Fibroblast of skin of back (primary cell): ENCODE results near the gene DNAH10.

Source experiments
- DNase-seq: peaks from one replicate; pipeline ENCODE4 v3.0.0-alpha.2; 2013

Gene DNAH10

DNA sequence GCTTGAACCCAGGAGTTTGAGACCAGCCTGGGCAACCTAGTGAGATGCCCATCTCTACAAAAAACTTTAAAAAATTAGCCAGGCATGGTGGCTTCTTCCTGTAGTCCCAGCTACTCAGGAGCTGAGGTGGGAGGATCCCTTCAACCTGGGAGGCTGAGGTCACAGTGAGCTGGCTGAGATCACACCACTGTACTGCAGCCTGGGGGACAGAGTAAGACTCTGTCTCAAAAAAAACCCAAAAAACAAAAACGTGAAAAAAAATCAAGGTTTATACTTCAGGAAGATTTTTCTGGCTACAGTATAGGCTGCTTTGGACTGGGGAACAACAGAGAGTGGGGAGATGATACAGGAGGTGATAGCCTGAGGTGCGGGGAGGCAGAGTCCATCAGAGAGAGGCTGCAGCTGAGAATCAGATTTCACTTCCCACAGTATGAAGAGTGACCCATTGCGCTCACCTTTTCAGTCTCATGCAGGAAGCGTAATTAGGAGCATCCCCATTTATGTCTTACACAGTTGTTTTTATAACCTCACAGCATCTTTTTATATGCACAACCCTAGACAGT is 28.9 kb downstream of the DNAH10 start:
- no peak for DNase-seq

DNA sequence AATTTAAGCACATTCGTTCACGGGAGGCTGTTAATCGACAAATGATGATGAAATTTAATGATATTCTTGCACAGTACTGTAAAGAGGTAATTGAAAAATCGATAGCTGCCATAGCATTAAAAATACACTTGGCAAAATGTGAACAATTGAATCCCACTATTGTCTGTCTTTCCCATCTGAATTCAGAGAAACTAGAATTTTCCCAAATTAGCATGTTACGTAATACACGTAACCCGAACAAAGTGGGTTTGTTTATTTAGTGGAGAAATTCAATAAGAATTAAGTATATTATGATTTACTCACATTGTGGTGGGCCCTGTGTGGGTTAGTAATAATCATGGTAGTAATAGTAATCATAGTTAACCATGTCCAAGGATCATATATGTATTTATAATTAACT is 31.9 kb downstream of the DNAH10 start:
- DNase-seq = no peak

DNA sequence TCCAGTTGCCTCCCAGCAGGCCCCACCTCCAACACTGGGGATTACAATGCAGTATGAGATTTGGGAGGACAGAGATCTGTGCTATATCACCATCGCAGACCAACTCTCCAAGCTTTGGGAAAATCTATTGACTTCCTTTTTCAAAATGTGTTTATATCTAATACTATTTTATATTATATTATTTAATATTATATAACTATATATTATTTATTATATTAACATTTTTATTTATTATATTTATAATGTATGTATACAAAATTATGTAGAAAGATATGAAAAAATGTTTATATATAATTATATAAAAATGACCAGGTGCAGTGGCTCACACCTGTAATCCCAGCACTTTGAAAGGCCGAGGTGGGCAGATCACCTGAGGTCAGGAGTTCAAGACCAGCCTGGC is 36.4 kb downstream of the DNAH10 start:
- no peak for DNase-seq

DNA sequence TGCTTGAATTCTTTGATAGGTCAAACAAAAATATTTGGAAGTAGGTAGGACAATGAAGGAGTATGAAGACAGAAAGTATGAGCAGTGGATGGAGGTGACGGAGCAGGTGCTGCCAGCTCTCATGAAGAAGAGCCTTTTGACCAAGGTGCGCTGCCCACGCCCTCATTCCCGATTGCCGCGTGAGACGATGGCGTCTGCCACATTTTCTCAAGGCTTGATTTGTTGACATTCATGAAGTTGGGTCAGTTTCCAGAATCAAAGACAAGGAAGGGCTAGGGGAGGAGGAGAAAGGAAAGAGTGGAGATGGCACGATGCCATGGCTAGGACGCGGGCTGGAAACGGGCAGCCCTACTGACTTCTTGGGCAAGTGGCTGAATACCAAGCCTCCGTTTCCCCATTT is 37.1 kb downstream of the DNAH10 start:
- no peak for DNase-seq

DNA sequence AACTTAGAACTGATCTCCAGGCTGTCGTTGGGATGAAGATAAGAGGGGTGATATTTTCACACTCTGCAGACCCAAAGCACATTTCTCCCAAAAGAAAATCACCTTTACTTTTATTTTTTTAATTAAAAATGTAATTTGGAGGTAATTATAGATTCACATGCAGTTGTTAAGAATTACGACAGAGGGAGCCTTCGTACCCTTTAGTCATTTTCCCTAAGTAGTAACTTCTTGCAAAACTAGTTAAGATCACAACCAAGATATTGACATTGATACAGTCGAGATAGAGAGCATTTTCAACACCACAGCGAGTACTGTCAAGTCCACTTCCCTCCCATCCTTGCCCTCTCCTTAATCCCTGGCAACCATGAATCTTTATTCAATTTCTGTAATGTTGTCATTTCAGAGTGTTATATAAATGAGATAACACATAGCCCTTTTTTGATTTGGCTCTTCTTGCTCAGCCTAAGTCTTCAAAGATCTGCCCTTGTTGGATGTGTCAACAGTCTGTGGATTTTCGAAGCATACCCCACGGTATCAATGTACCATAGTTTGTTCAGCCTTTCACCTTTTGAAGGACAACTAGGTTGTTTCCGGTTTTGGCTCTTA is 39.6 kb downstream of the DNAH10 start:
- peak; percentile 15 for DNase-seq

DNA sequence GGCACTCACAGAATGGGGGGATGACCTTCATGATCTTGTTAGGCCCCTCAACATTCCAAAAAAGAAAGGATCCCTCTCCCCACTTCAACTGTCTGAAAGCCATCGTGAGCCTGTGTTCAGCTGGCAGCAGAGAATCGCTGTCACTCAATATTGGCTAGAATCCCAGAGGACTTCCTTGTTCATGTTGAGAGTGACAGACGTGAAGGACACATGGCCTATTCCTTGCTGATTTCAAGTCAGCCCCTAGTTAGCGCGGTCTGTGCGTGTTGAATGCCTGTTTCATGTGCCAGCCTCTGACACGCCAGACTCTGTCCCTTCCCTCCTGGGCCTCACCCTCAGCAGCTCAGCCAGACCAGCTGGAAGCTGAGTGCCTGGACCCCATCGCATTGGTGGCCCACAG is 43.1 kb downstream of the DNAH10 start:
- no peak for DNase-seq

DNA sequence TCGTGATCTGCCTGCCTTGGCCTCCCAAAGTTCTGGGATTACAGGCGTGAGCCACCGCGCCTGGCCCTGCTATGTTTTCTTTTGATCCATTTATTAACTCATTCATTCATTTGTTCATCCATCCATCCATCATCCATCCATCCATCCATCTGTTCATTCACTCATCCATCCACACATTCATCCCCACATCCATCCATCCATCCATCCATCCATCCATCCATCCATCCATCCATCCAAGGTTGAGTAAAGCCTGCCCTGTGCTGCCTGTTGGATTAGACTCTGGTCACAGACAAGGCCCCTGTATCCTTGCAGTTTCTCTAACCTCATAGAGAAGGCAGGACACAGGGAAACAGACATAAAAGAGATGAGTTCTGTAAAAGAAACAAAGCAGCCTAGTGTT is 44.9 kb downstream of the DNAH10 start:
- DNase-seq = no peak

DNA sequence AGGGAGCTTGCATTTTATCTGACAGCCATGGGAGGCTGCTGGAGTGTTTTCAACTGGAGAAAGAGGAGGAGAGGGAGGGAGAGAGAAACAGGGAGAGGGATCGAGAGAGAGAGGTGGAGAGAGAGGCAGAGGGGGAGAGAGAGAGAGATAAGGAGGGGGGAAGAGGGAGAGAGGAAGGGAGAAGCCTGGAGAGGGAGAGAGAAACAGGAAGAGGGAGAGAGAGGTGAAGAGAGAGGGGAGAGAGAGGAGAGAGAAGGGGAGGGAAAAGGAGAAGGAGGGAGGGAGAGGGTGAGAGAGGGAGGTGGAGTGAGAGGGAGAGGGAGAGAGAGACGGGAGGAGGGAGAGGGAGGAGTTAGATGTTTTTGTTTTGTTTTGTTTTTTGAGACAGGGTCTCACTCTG is 45.6 kb downstream of the DNAH10 start:
- peak; percentile 7 for DNase-seq

DNA sequence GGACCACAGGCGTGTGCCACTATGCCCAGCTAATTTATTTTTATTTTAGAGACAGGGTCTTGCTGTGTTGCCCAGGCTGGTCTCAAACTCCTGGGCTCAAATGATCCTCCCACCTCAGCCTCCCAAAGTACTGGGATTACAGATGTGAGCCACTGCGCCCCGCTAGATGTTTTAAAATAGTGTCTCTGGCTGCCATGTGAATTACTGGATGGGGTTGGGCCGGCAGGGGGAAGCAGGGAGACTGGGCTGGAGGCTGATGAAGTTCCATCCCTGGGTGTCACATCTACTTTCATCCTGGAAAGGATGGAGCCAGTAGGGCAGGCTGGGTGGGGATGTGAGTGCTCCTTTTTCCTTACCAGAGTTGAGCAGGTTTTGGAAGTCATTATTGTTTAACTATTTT is 46.1 kb downstream of the DNAH10 start:
- peak; percentile 29 for DNase-seq

DNA sequence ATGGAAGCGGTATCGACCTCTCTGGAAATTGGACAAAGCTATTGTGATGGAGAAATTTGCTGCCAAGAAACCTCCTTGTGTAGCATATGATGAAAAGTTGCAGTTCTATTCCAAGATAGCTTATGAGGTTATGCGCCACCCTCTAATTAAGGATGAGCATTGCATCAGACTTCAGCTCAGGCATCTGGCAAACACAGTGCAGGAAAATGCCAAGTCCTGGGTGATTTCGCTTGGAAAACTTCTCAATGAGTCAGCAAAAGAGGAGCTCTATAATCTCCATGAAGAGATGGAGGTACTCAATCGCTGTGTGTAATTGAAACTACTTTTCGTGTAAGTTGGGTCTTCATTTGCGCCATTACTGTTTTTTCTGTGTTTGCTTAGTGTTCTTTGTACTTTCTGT is 51.2 kb downstream of the DNAH10 start:
- peak; percentile 43 for DNase-seq

DNA sequence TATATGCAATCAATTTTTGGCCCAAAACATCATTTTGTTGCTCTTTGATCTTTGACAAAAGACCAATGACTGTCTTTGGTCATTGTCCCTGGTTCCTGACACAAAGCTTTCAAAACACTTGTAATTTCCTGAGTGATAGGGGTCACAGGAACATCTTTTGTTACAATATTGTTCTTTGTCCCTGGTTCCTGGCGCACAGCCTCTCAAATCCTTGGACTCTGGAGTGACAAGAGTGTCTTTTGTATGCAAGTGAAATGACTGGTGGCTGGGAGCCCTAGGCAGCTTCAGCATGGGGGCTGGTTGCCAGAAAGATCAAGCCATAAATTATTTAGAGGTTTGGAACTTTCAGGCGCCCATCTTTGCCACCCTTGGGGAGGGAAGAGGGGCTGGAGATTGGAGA is 53.9 kb downstream of the DNAH10 start:
- DNase-seq = no peak

DNA sequence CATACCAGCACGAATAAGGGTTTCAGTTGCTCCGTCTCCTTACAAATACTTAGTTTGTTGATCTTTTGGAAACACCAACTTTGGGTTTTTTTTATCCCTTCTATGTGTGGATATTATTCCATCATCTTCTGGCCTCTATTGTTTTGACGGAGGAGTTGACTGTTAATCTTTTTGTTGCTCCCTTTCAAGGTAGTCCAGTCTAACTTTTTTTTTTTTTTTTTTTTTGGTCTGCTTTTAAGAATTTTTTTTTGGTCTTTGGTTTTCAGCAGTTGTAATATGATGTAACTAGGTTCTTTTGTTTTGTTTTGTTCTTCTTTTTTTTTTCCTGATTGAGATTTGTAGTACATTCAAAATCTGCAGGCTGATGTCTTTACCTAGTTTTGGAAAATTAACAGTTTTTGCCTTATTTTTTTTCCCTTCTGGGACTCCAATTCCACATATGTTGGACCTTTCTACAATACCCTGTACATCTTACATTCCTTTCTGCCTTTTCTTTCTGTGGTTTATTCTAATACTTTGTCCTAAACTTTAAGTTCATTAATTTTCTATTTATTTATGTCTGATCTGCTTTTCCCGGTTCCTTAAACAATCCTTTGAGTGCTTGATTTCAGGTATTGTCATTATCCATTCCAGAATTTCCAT is 54.9 kb downstream of the DNAH10 start:
- no peak for DNase-seq

DNA sequence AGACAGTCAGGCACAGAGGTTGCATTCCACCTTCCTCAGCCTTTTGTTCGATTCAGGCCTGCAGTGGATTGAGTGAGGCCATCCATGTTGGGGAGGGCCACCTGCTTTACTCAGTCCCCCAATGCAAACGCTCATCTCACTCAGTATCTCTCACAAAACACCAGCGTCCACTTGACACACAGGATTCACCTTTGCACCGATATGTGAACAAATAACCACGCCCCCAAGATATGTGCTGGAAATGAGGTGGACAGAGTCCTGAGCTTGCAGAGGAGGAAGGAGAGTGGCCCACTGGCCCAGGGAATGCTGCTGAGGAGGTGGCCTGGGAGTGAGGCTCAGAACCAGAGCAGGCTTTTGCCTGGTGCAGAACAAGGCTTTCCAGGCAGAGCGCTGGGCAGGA is 60.7 kb downstream of the DNAH10 start:
- DNase-seq = no peak

DNA sequence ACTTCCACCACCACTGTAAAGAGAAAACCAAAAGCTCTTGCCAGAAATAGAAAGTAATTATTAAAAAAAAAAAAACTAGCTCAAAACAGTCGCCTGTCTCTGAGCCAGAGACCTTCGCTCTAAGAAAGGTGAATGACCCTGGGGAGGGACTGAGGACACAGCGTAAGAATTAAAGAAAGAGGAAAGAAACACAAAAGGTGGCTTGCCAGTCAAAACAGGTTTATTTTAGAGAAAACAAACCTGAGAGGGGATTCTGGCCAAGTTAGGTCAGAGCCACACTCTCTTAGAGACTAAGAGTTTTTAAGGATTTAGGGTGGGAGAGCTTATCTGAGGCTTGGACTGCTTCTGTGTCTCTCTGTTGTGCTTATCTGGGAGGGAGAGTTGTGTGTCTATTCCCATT is 66.0 kb downstream of the DNAH10 start:
- no peak for DNase-seq

DNA sequence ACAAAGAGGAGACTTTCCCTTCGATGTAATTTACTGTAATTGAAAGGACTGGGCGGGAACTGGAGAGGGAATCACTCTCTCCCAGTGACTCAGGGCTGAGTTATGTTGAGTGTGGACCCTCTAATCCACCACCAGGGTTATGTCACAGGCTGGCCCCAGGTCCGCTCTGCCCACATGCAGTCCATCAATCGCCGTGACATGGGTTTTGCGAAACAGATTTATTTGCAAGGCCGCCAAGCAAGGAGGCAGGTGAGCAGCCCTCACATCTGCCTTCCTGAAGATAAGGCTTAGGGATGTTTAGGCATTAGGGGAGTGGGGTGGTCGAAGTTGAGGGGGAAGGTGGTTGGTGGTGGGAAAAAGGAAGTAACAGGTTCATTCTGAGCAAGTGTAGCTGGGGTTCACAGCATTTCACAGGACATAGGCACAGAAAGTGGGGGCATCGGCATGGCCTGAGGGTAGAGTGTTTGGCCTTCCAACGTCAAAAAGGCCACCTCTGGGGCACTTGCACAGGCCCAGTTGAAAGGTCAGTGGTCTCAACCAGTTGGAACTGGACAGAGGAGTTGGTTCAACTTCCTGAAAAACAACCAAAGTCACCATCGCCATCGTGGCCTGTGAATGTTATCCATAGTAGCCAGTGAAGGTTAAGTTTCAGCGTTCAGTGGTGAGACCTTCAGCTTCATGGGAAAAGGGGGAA is 66.9 kb downstream of the DNAH10 start:
- no peak for DNase-seq

DNA sequence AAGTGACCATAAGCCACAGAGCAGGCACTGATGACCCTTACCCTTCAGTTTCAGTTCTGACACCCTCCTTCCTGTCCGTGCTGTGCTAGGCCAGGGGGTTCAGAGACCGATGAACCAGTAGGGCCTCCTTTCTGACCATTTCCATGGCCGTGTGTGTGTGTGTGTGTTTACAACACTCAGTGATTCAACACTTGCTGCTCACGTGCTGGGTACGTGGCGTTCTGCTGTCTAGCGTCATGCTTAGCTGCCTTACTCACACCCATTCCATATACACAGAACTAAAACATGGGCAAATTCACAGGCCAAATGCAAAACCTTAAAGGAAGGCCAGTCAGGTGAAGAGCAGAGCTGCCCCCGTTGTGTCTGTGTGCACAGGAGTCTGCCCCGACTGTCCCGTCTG is 67.5 kb downstream of the DNAH10 start:
- no peak for DNase-seq

DNA sequence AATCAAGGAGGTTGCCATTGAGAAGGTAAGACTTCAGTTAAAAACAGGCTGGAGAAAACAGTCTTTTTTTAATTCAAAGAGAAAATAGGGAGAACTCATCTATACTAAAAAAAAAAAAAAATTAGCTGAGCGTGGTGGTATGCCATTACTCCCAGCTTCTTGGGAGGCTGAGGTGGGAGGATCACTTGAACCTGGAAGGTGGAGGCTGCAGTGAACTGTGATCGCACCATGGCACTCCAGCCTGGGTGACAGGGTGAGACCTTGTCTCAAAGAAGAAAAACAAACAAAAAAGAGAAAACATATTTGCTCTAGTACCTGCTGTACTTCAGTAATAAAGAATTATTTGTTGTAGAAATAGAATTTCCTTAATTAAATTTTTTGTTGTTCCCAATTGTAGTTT is 68.6 kb downstream of the DNAH10 start:
- DNase-seq = no peak

DNA sequence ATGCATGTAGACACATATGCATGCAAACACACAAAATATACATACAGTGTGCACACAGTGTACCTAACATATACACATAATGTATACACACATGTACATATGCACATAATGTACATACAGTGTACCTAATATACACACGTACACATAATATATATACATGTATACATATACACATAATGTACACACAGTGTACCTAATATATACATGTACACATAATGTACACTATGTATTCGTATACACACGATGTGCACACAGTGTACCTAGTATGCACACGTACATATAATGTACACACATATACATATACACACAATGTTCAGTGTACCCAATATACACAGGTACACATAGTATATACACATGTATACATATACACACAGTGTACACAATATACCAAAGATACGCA is 70.0 kb downstream of the DNAH10 start:
- DNase-seq = no peak

DNA sequence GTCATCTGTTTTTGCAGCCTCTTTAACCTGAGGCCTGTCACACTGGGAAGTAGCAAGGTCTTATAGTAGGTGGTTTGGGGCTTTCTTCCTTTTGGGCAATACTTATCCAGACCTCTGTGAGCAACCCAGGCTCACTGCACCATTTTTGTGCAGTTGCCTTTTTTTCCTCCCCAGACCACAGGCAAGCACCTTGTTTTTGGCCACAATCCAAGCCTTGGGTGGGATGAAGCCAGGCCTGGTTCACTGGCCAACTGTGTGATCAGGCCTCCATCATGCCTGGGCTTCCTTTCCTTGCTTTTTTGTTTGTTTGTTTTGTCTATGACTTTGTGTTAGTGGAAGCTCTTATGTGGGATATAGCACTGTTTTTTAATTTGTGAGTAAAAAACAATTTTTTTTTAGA is 71.7 kb downstream of the DNAH10 start:
- DNase-seq = no peak

DNA sequence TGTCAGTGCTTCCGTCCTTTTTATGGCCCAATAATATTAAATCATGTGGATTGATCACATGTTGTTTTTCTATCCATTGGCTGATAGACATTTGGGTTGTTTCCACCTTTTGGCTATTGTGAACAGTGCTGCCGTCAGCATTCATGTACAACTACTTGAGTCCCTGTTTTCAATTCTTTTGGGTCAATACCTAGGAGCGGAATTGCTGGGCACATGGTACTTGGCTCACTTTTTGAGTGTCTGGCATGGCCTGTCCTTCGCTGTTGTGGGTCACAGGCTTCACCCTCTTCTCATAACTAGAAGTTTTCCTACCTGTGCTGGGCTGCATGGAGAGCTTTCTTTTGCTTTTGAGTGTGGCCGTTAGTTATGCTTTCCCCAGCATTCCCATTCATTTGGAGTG is 72.7 kb downstream of the DNAH10 start:
- no peak for DNase-seq

DNA sequence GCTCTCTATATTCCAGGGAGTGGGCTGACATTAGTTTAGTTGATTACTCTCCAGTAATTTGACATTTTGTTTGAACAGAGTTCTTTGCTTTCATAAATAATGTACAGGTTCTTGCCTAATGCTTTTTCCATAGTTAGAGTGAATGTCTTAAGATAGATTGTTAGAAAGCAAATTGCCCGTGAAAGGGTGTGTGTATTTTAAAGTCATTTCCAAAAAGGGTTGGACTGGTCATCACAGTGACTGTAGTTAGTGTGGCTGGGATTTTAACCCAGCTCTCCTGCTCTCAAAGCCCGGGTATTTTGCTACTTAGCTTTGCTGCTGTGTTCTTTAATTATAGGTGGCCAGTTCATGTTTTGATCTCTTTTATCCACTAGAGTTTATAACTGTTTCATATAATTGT is 74.2 kb downstream of the DNAH10 start:
- no peak for DNase-seq

DNA sequence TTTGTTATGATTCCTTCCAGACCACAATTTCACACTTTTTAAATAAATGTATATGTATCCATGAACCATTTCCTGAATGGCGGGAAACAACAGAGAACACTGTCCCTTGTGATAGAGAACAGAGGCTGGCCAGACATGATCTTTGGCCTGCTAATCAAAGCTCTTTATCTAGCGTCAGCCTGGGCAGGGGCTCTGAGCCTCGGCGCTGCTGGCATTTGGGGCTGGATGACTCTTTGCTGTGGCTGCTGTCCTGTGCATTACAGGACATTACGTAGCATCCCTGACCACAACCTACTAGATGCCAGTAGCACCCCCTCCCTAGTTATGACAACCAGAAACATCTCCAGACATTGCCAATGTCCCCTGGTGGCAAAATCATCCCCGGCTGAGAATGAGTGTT is 77.7 kb downstream of the DNAH10 start:
- no peak for DNase-seq

DNA sequence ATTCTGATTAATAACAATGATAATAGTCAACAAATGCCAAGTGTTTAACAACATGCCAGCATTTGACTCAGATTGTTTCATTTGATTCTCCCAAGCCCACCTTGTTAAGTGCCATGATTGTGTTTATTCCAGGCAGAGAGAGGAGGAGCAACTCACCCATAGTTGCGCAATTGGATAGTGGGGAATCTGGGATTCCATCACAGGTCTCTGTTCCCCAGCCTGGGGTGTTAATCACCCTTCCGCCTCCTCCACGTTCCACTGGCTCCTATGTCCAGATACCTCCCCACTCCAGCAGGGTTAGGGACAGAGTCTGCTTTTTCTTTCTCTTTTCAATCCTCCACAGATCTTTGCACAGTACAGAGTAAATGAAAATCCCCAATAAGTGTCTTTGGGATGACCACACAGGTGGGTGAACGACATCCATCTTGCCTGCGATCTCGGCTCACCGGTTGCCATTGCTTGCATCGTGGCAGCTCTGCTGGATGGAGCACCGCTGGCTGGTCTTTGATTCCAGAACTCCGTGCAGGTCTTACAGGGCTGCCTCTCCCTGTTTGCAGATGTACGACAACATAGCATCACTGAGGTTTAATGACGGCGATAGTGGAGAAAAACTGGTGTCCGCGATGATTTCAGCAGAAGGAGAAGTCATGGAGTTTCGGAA is 78.8 kb downstream of the DNAH10 start:
- no peak for DNase-seq
